Smooth muscle cell (in vitro differentiated cells): ENCODE data around the gene ASB5. TPM values are rescaled to one million over a fixed set of nuclear protein-coding genes. Genes with fewer than 3 reads are reported as not detected.

Experiments
- DNase-seq: peaks from one replicate; lab custom pipeline; 2025; ENCODE audit not compliant: unreplicated experiment; lab: John Stamatoyannopoulos, UW
- H2AFZ ChIP-seq: fragments of 200-600 bp; sonication (generic); 2 replicates; pipeline ENCODE4 v1.6.0; 2016; ENCODE audit warnings: antibody characterized with exemption, low read depth, mild to moderate bottlenecking
- H3F3A ChIP-seq: fragments of 200-600 bp; sonication (generic); 2 replicates; pipeline ENCODE4 v1.6.0; 2017; ENCODE audit warnings: antibody characterized with exemption, low read depth
- H3K27ac ChIP-seq: fragments of 200-600 bp; sonication (generic); 2 replicates; pipeline ENCODE4 v1.5.1; 2016; ENCODE audit warnings: low read depth, mild to moderate bottlenecking
- H3K27me3 ChIP-seq: fragments of 200-600 bp; sonication (generic); 2 replicates; pipeline ENCODE4 v1.6.1; 2016; ENCODE audit warnings: low read depth, mild to moderate bottlenecking
- H3K36me3 ChIP-seq: fragments of 200-600 bp; sonication (generic); 2 replicates; pipeline ENCODE4 v1.5.1; 2016; ENCODE audit warnings: low read depth
- H3K4me1 ChIP-seq: fragments of 200-600 bp; sonication (generic); 2 replicates; pipeline ENCODE4 v1.5.1; 2016; ENCODE audit warnings: low read depth
- H3K4me2 ChIP-seq: fragments of 200-600 bp; sonication (generic); 2 replicates; pipeline ENCODE4 v1.6.0; 2016; ENCODE audit warnings: mild to moderate bottlenecking
- H3K4me3 ChIP-seq: fragments of 200-600 bp; sonication (generic); 2 replicates; pipeline ENCODE4 v1.5.1; 2016; ENCODE audit warnings: mild to moderate bottlenecking
- H3K79me2 ChIP-seq: fragments of 200-600 bp; sonication (generic); 2 replicates; pipeline ENCODE4 v1.6.0; 2016; ENCODE audit warnings: low read depth, mild to moderate bottlenecking
- H3K9ac ChIP-seq: fragments of 200-600 bp; sonication (generic); 2 replicates; pipeline ENCODE4 v1.6.0; 2016; ENCODE audit warnings: low read depth
- H3K9me3 ChIP-seq: fragments of 200-600 bp; sonication (generic); replicated peaks from 2 replicates; pipeline ENCODE4 v1.5.1; 2016; ENCODE audit warnings: low read depth
- H4K20me1 ChIP-seq: fragments of 200-600 bp; sonication (generic); 2 replicates; pipeline ENCODE4 v1.6.0; 2016; ENCODE audit warnings: low read depth
- whole genome bisulfite sequencing: methylation state at CpG from one replicate; pipeline ENCODE4 v1.1.7; 2016; ENCODE audit warnings: low lambda C conversion rate; 5-methylcytosine and 5-hydroxymethylcytosine counted together
- polyA plus RNA-seq: library from polyadenylated mRNA; unstranded; fragments of >200 nt; fragmentation: Nextera tagmentation; extraction: Ambion mirVana; gene quantifications from 2 replicates; pipeline ENCODE4 v1.2.1, GENCODE V29; 2016
- total RNA-seq: library from RNA; depleted of rRNA; stranded (reverse); fragments of >200 nt; gene quantifications from 2 replicates; pipeline ENCODE4 v1.2.3, GENCODE V29; 2014
- TF ChIP-seq, protein P1 (sequence below): fragments of 200-600 bp; sonication (generic); IDR thresholded peaks from 2 replicates; pipeline ENCODE4 v1.5.1; 2017; ENCODE audit warnings: borderline replicate concordance, mild to moderate bottlenecking, antibody characterized with exemption; ENCODE audit not compliant: insufficient read depth, poor library complexity, severe bottlenecking

Gene ASB5
- total and polyA plus RNA-seq, 2 experiments from 2014 or later, result 0.18 TPM; not detected in 1

GRCh38 chr4:176229645-176230044 is 39.4 kb downstream of the ASB5 start:
- Histone ChIP-seq H4K20me1 (no peaks in the 10 kb centered on the region), H3K36me3 (no peaks in the 10 kb centered on the region), H3K9me3 (no peaks in the 10 kb centered on the region), H3K27me3 (no peaks in the 10 kb centered on the region), H3K79me2 (no peaks in the 10 kb centered on the region), H3F3A (no peaks in the 10 kb centered on the region), H2AFZ (no peak overlapping the region), H3K4me3 (no peak overlapping the region), H3K27ac (no peak overlapping the region), H3K9ac (no peak overlapping the region), H3K4me2 (no peak overlapping the region), H3K4me1 (no peaks in the 10 kb centered on the region)
- DNase-seq, result no peak
- WGBS, result 87% methylated on average over 4 of the region's 4 CpGs
- TF ChIP-seq, protein P1, sequence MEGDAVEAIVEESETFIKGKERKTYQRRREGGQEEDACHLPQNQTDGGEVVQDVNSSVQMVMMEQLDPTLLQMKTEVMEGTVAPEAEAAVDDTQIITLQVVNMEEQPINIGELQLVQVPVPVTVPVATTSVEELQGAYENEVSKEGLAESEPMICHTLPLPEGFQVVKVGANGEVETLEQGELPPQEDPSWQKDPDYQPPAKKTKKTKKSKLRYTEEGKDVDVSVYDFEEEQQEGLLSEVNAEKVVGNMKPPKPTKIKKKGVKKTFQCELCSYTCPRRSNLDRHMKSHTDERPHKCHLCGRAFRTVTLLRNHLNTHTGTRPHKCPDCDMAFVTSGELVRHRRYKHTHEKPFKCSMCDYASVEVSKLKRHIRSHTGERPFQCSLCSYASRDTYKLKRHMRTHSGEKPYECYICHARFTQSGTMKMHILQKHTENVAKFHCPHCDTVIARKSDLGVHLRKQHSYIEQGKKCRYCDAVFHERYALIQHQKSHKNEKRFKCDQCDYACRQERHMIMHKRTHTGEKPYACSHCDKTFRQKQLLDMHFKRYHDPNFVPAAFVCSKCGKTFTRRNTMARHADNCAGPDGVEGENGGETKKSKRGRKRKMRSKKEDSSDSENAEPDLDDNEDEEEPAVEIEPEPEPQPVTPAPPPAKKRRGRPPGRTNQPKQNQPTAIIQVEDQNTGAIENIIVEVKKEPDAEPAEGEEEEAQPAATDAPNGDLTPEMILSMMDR, result no peak

GRCh38 chr4:176226736-176227135 is 42.3 kb downstream of the ASB5 start:
- no peak overlapping the region for H2AFZ ChIP-seq
- H3K9me3 ChIP-seq, result no peaks in the 10 kb centered on the region
- H3K9ac ChIP-seq, result no peak overlapping the region
- no peaks in the 10 kb centered on the region for H3K4me1 ChIP-seq
- H3K27ac ChIP-seq, result no peak overlapping the region
- WGBS, result 75% methylated on average over 5 of the region's 5 CpGs
- no peak for DNase-seq
- no peaks in the 10 kb centered on the region for H3K79me2 ChIP-seq
- TF ChIP-seq, protein P1, result no peak
- no peaks in the 10 kb centered on the region for H3K36me3 ChIP-seq
- no peak overlapping the region for H3K4me3 ChIP-seq
- no peak overlapping the region for H3K4me2 ChIP-seq
- H4K20me1 ChIP-seq, result no peaks in the 10 kb centered on the region
- H3F3A ChIP-seq, result no peaks in the 10 kb centered on the region
- no peaks in the 10 kb centered on the region for H3K27me3 ChIP-seq

DNA sequence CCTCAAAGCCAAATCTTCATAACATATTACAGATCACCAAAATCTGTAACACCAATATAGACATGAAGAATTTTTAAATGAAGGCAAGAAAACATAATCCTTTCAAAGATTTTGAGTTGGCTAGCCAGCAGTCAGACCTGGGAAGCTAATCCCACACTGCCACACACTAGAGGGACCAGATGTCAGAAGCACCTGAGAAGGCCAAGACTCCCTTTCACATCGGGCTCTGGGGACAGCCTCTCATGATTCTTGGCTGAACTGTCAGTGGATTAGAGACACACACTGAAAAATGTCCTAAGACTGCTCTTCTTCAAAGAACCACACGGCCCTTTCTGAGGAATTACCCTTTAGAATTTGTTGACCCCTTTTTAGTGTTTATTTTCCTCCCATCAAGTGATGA is 45.5 kb downstream of the ASB5 start:
- no peaks in the 10 kb centered on the region for H3K36me3 ChIP-seq

GRCh38 chr4:176222149-176222548 is 46.9 kb downstream of the ASB5 start:
- no peak overlapping the region for H2AFZ ChIP-seq
- WGBS, result 94% methylated on average over 5 of the region's 5 CpGs
- H3K9ac ChIP-seq, result no peak overlapping the region
- no peaks in the 10 kb centered on the region for H3K79me2 ChIP-seq
- H3K27ac ChIP-seq, result no peak overlapping the region
- no peak overlapping the region for H3K4me2 ChIP-seq
- TF ChIP-seq, protein P1, result no peak
- H3K4me1 ChIP-seq, result no peaks in the 10 kb centered on the region
- H3F3A ChIP-seq, result no peaks in the 10 kb centered on the region
- no peaks in the 10 kb centered on the region for H4K20me1 ChIP-seq
- H3K27me3 ChIP-seq, result no peaks in the 10 kb centered on the region
- DNase-seq, result no peak
- H3K36me3 ChIP-seq, result no peaks in the 10 kb centered on the region
- no peak overlapping the region for H3K4me3 ChIP-seq
- no peaks in the 10 kb centered on the region for H3K9me3 ChIP-seq

More for the DNA sequence above, 45.5 kb downstream of the ASB5 start:
- no peak overlapping the region for H3K4me3 ChIP-seq
- H3K9me3 ChIP-seq, result no peaks in the 10 kb centered on the region
- TF ChIP-seq, protein P1, result no peak
- H3K27me3 ChIP-seq, result no peaks in the 10 kb centered on the region
- H4K20me1 ChIP-seq, result no peaks in the 10 kb centered on the region
- no peak overlapping the region for H3K9ac ChIP-seq
- H3K4me1 ChIP-seq, result no peaks in the 10 kb centered on the region
- no peak overlapping the region for H3K27ac ChIP-seq
- DNase-seq, result no peak
- WGBS, result 48% methylated on average over 2 of the region's 2 CpGs
- H3K4me2 ChIP-seq, result no peak overlapping the region
- no peaks in the 10 kb centered on the region for H3F3A ChIP-seq
- no peak overlapping the region for H2AFZ ChIP-seq
- H3K79me2 ChIP-seq, result no peaks in the 10 kb centered on the region
